ENCODE data around the gene CCDC51.

The CCDC51 gene

GRCh38 chr3:48416091-48416505 lies 23.8 kb downstream of the CCDC51 start:
- Histone ChIP-seq H3K9ac (ENCODE audit: low read length in 5 of 5) (no peak overlapping the region), H3K4me1 (ENCODE audit: control insufficient read depth in 5 of 5, insufficient read depth in 5 of 5, low read length in 5 of 5) (peaks cover 0 to 10% (median 3%) of the 10 kb centered on the region in 5 donors), H3K36me3 (ENCODE audit: control insufficient read depth in 5 of 5, insufficient read depth in 5 of 5, low read length in 5 of 5) (peaks cover 0 to 91% (median 80%) of the 10 kb centered on the region in 5 donors), H3K9me3 (ENCODE audit: control insufficient read depth in 5 of 5, low read length in 5 of 5) (no peaks in the 10 kb centered on the region), H3K27me3 (ENCODE audit: control insufficient read depth in 5 of 5, insufficient read depth in 4 of 5, low read length in 5 of 5) (no peaks in the 10 kb centered on the region), H3K4me3 (ENCODE audit: low read depth in 1 of 5, low read length in 5 of 5) (no peak overlapping the region), H3K27ac (ENCODE audit: low read depth, low read length) (no peak overlapping the region)

- H3K4me1 ChIP-seq (ENCODE audit: control insufficient read depth in 5 of 5, insufficient read depth in 5 of 5, low read length in 5 of 5): peaks cover 0 to 10% (median 3%) of the 10 kb centered on the region in 5 donors
- no peak overlapping the region for H3K9ac ChIP-seq (ENCODE audit: low read length in 5 of 5)
- H3K27me3 ChIP-seq (ENCODE audit: control insufficient read depth in 5 of 5, insufficient read depth in 4 of 5, low read length in 5 of 5): no peaks in the 10 kb centered on the region
- H3K27ac ChIP-seq (ENCODE audit: low read depth, low read length): no peak overlapping the region
- no peak overlapping the region for H3K4me3 ChIP-seq (ENCODE audit: low read depth in 1 of 5, low read length in 5 of 5)
- H3K36me3 ChIP-seq (ENCODE audit: control insufficient read depth in 5 of 5, insufficient read depth in 5 of 5, low read length in 5 of 5): peaks cover 0 to 95% (median 84%) of the 10 kb centered on the region in 5 donors
- H3K9me3 ChIP-seq (ENCODE audit: control insufficient read depth in 5 of 5, low read length in 5 of 5): no peaks in the 10 kb centered on the region
Observed at GRCh38 chr3:48415251-48415953, 24.5 kb downstream of the CCDC51 start.

- Histone ChIP-seq H3K27ac (ENCODE audit: low read depth, low read length) (no peak overlapping the region), H3K36me3 (ENCODE audit: control insufficient read depth in 5 of 5, insufficient read depth in 5 of 5, low read length in 5 of 5) (peaks cover 0 to 98% (median 92%) of the 10 kb centered on the region in 5 donors), H3K9me3 (ENCODE audit: control insufficient read depth in 5 of 5, low read length in 5 of 5) (no peaks in the 10 kb centered on the region), H3K27me3 (ENCODE audit: control insufficient read depth in 5 of 5, insufficient read depth in 4 of 5, low read length in 5 of 5) (no peaks in the 10 kb centered on the region), H3K4me3 (ENCODE audit: low read depth in 1 of 5, low read length in 5 of 5) (no peak overlapping the region), H3K9ac (ENCODE audit: low read length in 5 of 5) (no peak overlapping the region), H3K4me1 (ENCODE audit: control insufficient read depth in 5 of 5, insufficient read depth in 5 of 5, low read length in 5 of 5) (peaks cover 0 to 10% (median 3%) of the 10 kb centered on the region in 5 donors)
Observed at GRCh38 chr3:48414376-48415250, 25.3 kb downstream of the CCDC51 start.

- H3K4me1 ChIP-seq (ENCODE audit: control insufficient read depth in 5 of 5, insufficient read depth in 5 of 5, low read length in 5 of 5): peaks cover 0 to under 1% (median 0%) of the 10 kb centered on the region in 5 donors
- peaks cover 0 to 98% (median 94%) of the 10 kb centered on the region in 5 donors for H3K36me3 ChIP-seq (ENCODE audit: control insufficient read depth in 5 of 5, insufficient read depth in 5 of 5, low read length in 5 of 5)
- H3K9me3 ChIP-seq (ENCODE audit: control insufficient read depth in 5 of 5, low read length in 5 of 5): no peaks in the 10 kb centered on the region
- H3K9ac ChIP-seq (ENCODE audit: low read length in 5 of 5): no peak overlapping the region
- no peak overlapping the region for H3K27ac ChIP-seq (ENCODE audit: low read depth, low read length)
- H3K4me3 ChIP-seq (ENCODE audit: low read depth in 1 of 5, low read length in 5 of 5): no peak overlapping the region
- H3K27me3 ChIP-seq (ENCODE audit: control insufficient read depth in 5 of 5, insufficient read depth in 4 of 5, low read length in 5 of 5): no peaks in the 10 kb centered on the region
Observed at GRCh38 chr3:48413611-48414010, 26.3 kb downstream of the CCDC51 start.

- Histone ChIP-seq H3K27me3 (ENCODE audit: control insufficient read depth in 5 of 5, insufficient read depth in 4 of 5, low read length in 5 of 5) (no peaks in the 10 kb centered on the region), H3K4me3 (ENCODE audit: low read depth in 1 of 5, low read length in 5 of 5) (no peak overlapping the region), H3K4me1 (ENCODE audit: control insufficient read depth in 5 of 5, insufficient read depth in 5 of 5, low read length in 5 of 5) (no peaks in the 10 kb centered on the region), H3K36me3 (ENCODE audit: control insufficient read depth in 5 of 5, insufficient read depth in 5 of 5, low read length in 5 of 5) (peaks cover 0 to 98% (median 91%) of the 10 kb centered on the region in 5 donors), H3K9me3 (ENCODE audit: control insufficient read depth in 5 of 5, low read length in 5 of 5) (no peaks in the 10 kb centered on the region), H3K27ac (ENCODE audit: low read depth, low read length) (no peak overlapping the region), H3K9ac (ENCODE audit: low read length in 5 of 5) (no peak overlapping the region)
Observed at GRCh38 chr3:48413086-48413485, 26.8 kb downstream of the CCDC51 start.

- H3K4me1 ChIP-seq (ENCODE audit: control insufficient read depth in 5 of 5, insufficient read depth in 5 of 5, low read length in 5 of 5): no peaks in the 10 kb centered on the region
- H3K27ac ChIP-seq (ENCODE audit: low read depth, low read length): no peak overlapping the region
- no peaks in the 10 kb centered on the region for H3K27me3 ChIP-seq (ENCODE audit: control insufficient read depth in 5 of 5, insufficient read depth in 4 of 5, low read length in 5 of 5)
Observed at GRCh38 chr3:48412375-48413001, 27.4 kb downstream of the CCDC51 start.

GRCh38 chr3:48411606-48412374 lies 28.1 kb downstream of the CCDC51 start:
- H3K27me3 ChIP-seq (ENCODE audit: control insufficient read depth in 5 of 5, insufficient read depth in 4 of 5, low read length in 5 of 5): no peaks in the 10 kb centered on the region
- H3K4me3 ChIP-seq (ENCODE audit: low read depth in 1 of 5, low read length in 5 of 5): no peak overlapping the region
- no peaks in the 10 kb centered on the region for H3K9me3 ChIP-seq (ENCODE audit: control insufficient read depth in 5 of 5, low read length in 5 of 5)
- H3K4me1 ChIP-seq (ENCODE audit: control insufficient read depth in 5 of 5, insufficient read depth in 5 of 5, low read length in 5 of 5): no peaks in the 10 kb centered on the region
- no peak overlapping the region for H3K27ac ChIP-seq (ENCODE audit: low read depth, low read length)
- H3K9ac ChIP-seq (ENCODE audit: low read length in 5 of 5): no peak overlapping the region
- peaks cover 0 to 95% (median 82%) of the 10 kb centered on the region in 5 donors for H3K36me3 ChIP-seq (ENCODE audit: control insufficient read depth in 5 of 5, insufficient read depth in 5 of 5, low read length in 5 of 5)

More at GRCh38 chr3:48412375-48413001, 27.4 kb downstream of the CCDC51 start:
- Histone ChIP-seq H3K4me3 (ENCODE audit: low read depth in 1 of 5, low read length in 5 of 5) (no peak overlapping the region), H3K9me3 (ENCODE audit: control insufficient read depth in 5 of 5, low read length in 5 of 5) (no peaks in the 10 kb centered on the region), H3K9ac (ENCODE audit: low read length in 5 of 5) (no peak overlapping the region), H3K36me3 (ENCODE audit: control insufficient read depth in 5 of 5, insufficient read depth in 5 of 5, low read length in 5 of 5) (peaks cover 0 to 96% (median 85%) of the 10 kb centered on the region in 5 donors)

GRCh38 chr3:48411041-48411588 lies 28.8 kb downstream of the CCDC51 start:
- no peaks in the 10 kb centered on the region for H3K9me3 ChIP-seq (ENCODE audit: control insufficient read depth in 5 of 5, low read length in 5 of 5)
- no peaks in the 10 kb centered on the region for H3K27me3 ChIP-seq (ENCODE audit: control insufficient read depth in 5 of 5, insufficient read depth in 4 of 5, low read length in 5 of 5)
- H3K36me3 ChIP-seq (ENCODE audit: control insufficient read depth in 5 of 5, insufficient read depth in 5 of 5, low read length in 5 of 5): peaks cover 0 to 97% (median 85%) of the 10 kb centered on the region in 5 donors
- no peaks in the 10 kb centered on the region for H3K4me1 ChIP-seq (ENCODE audit: control insufficient read depth in 5 of 5, insufficient read depth in 5 of 5, low read length in 5 of 5)
- H3K9ac ChIP-seq (ENCODE audit: low read length in 5 of 5): no peak overlapping the region
- H3K27ac ChIP-seq (ENCODE audit: low read depth, low read length): no peak overlapping the region
- no peak overlapping the region for H3K4me3 ChIP-seq (ENCODE audit: low read depth in 1 of 5, low read length in 5 of 5)
